ENCODE data around the gene MCU. TPM values are rescaled to one million over a fixed set of nuclear protein-coding genes. Genes with fewer than 3 reads are reported as not detected.

MCU gene
- total and polyA plus RNA-seq, 2 of the 4 experiments (the other 2 are of a cell fraction), result 36.2 to 36.7 TPM

GRCh38 chr10:72694476-72695369, 2.8 kb downstream of the MCU start:
- intact Hi-C loops (cut with micrococcal nuclease), result loop anchor here (1.0 to 5.0 kb wide), 2 partner anchors 140 to 317 kb away; no protein-coding TSS in a partner anchor
- no peak overlapping the region for H4K91ac ChIP-seq (ENCODE audit: insufficient read depth, low read depth, low read length)
- dilution Hi-C loops (cut with HindIII; ENCODE audit: low sequenced_read_pairs, unreplicated experiment), result no loop called here
- no peak overlapping the region for H2BK15ac ChIP-seq (ENCODE audit: low read depth, low read length)
- H2BK120ac ChIP-seq (ENCODE audit: low read depth, low read length), result no peak overlapping the region
- ATAC-seq (ENCODE audit: low read depth) (no peak), DNase-seq (peak; percentile 65)
- no peak overlapping the region for H3K18ac ChIP-seq (ENCODE audit: low read depth, low read length)
- no peak overlapping the region for H3K56ac ChIP-seq (ENCODE audit: extremely low read depth, insufficient read depth, low read length)
- WGBS, 2 experiments (ENCODE audit: extremely low coverage in 2 of 2, insufficient read length in 1 of 2), result 86% methylated on average over 2 of the region's 6 CpGs; no CpG with 5 or more reads in 1 of the 2 experiments
- H3K27ac ChIP-seq (ENCODE audit: insufficient read depth, low read length), result no peak overlapping the region
- TF ChIP-seq SMC3 (IDR thresholded peaks at IDR 0.05; ENCODE audit: low read depth, low read length) (peak; percentile 48), USF2 (IDR thresholded peaks at IDR 0.05; ENCODE audit: low read depth, low read length) (no peak), RAD21 (IDR thresholded peaks at IDR 0.05; ENCODE audit: low read length) (peak; percentile 60)
- TF ChIP-seq, protein P1, sequence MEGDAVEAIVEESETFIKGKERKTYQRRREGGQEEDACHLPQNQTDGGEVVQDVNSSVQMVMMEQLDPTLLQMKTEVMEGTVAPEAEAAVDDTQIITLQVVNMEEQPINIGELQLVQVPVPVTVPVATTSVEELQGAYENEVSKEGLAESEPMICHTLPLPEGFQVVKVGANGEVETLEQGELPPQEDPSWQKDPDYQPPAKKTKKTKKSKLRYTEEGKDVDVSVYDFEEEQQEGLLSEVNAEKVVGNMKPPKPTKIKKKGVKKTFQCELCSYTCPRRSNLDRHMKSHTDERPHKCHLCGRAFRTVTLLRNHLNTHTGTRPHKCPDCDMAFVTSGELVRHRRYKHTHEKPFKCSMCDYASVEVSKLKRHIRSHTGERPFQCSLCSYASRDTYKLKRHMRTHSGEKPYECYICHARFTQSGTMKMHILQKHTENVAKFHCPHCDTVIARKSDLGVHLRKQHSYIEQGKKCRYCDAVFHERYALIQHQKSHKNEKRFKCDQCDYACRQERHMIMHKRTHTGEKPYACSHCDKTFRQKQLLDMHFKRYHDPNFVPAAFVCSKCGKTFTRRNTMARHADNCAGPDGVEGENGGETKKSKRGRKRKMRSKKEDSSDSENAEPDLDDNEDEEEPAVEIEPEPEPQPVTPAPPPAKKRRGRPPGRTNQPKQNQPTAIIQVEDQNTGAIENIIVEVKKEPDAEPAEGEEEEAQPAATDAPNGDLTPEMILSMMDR (conservative IDR thresholded peaks at IDR 0.05; ENCODE audit: low read depth, low read length), result peak; percentile 48
- in situ Hi-C loops (cut with MboI; ENCODE audit: low sequenced_read_pairs), result loop anchor here (5.0 kb wide), 1 partner anchor 138 kb away; no protein-coding TSS in a partner anchor
- peaks cover 8% of the 10 kb centered on the region; the same call in 1 of the 2 replicates for H3K4me1 ChIP-seq (ENCODE audit: control insufficient read depth, insufficient read depth, low read length)
- H2AK5ac ChIP-seq (ENCODE audit: low read depth, low read length), result no peak overlapping the region
- H4K5ac ChIP-seq (ENCODE audit: low read depth, low read length), result no peak overlapping the region
- no TSS peak for BruUV-seq (replicated peaks)
- ChIA-PET POLR2A (ENCODE audit: unreplicated experiment) (no interaction called here), CTCF (interaction anchor here (0.6 to 1.5 kb wide), 4 partner anchors 8 to 138 kb away, joined by 3 to 5 read pairs (median 4); no protein-coding TSS in a partner anchor)
- no peak overlapping the region for H2BK5ac ChIP-seq (ENCODE audit: low read depth, low read length, poor library complexity, severe bottlenecking)
- peaks cover 34% of the 10 kb centered on the region for H4K20me1 ChIP-seq (ENCODE audit: insufficient read depth, low read length)
- peaks cover 6% of the 10 kb centered on the region for H3K9me1 ChIP-seq (ENCODE audit: insufficient read depth, low read length)
- no peak overlapping the region for H2AK9ac ChIP-seq (replicated peaks; ENCODE audit: low read depth, low read length, poor library complexity)
- no peak overlapping the region for H2BK20ac ChIP-seq (ENCODE audit: low read depth, low read length)
- peaks cover 22 to 60% of the 10 kb centered on the region in 2 experiments; a peak in 3 of 4 replicates for H3K79me1 ChIP-seq (ENCODE audit: low read depth in 1 of 2, low read length in 2 of 2)
- H3K14ac ChIP-seq (replicated peaks; ENCODE audit: low read depth, low read length), result no peak overlapping the region
- peak overlapping the region; percentile 54; the same call in 1 of the 2 replicates for H3K4me2 ChIP-seq (ENCODE audit: low read depth, low read length)
- no peak overlapping the region for H3K4ac ChIP-seq (ENCODE audit: low read depth, low read length)
- no peak overlapping the region for H3K4me3 ChIP-seq (ENCODE audit: insufficient read depth, low read depth, low read length)
- no peak overlapping the region for H2AFZ ChIP-seq (replicated peaks; ENCODE audit: low read length, poor library complexity)
- no peak overlapping the region; the same call in 1 of the 2 replicates for H3K9ac ChIP-seq (ENCODE audit: low read depth, low read length)
- no peak overlapping the region for H4K8ac ChIP-seq (ENCODE audit: low read depth in 2 of 2, low read length in 2 of 2)
- H3K27me3 ChIP-seq (ENCODE audit: control insufficient read depth, insufficient read depth, low read length), result no peaks in the 10 kb centered on the region
- H3K36me3 ChIP-seq (ENCODE audit: control insufficient read depth, insufficient read depth, low read length), result no peaks in the 10 kb centered on the region
- no peaks in the 10 kb centered on the region for H3K9me3 ChIP-seq (ENCODE audit: control insufficient read depth, insufficient read depth, low read length)
- peak overlapping the region; percentile 5; the same call in 1 of the 2 replicates for H3K23ac ChIP-seq (ENCODE audit: low read depth, low read length)

Data from IMR-90 (cell line).